NCI-H82 (cell line): ENCODE data around the gene DPEP1.

ENCODE experiments used
- DNase-seq: peaks from one replicate; lab custom pipeline; 2025; lab: John Stamatoyannopoulos, UW

Gene DPEP1

GRCh38 chr16:89599451-89599858 is 14.0 kb upstream of the DPEP1 start:
- peak; percentile 65 for DNase-seq

DNA sequence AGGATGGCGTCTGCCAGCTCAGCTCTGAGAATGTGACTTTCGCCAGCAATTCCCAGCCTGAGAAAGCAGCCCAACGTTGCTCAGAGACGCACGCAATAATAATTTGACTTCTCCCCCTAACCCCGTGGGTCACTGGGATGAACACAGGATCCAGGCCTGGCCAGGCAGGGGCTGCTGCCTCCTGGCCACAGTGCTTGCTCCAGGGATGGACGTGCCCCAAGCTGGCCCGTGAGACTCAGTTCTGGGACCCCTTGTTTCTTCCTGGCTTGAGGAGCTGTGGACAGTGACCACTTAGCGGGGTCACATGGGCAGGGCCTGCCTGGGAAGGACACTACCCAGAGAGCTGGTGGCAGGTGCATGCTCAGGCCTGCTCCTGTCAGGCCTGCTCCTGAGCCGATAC is 13.5 kb upstream of the DPEP1 start:
- peak; percentile 19 for DNase-seq

GRCh38 chr16:89600427-89600826 is 13.0 kb upstream of the DPEP1 start:
- peak; percentile 29 for DNase-seq

GRCh38 chr16:89600956-89601355 is 12.5 kb upstream of the DPEP1 start:
- DNase-seq: no peak

DNA sequence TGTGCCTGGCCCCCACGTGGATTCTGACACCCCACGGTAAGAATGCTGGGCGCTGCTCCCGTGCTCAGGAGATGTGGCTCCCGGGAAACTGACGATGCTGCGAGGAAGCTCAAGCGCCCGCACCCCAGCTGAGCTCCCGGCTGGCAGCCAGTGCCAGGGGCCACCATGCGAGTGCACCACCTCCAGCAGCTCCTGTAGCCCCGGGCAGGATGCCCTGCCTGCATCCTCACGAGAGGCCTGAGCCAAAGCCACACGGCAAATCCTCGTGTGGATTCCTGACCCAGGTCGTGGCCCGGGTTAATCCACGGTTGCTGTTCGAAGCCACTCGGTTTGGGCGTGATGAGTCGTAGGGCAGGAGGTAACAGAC is 11.6 kb upstream of the DPEP1 start:
- no peak for DNase-seq

- DNase-seq: peak; percentile 64
Measured at GRCh38 chr16:89602273-89602951, 11.0 kb upstream of the DPEP1 start.

GRCh38 chr16:89602952-89603590 is 10.4 kb upstream of the DPEP1 start:
- no peak for DNase-seq

DNA sequence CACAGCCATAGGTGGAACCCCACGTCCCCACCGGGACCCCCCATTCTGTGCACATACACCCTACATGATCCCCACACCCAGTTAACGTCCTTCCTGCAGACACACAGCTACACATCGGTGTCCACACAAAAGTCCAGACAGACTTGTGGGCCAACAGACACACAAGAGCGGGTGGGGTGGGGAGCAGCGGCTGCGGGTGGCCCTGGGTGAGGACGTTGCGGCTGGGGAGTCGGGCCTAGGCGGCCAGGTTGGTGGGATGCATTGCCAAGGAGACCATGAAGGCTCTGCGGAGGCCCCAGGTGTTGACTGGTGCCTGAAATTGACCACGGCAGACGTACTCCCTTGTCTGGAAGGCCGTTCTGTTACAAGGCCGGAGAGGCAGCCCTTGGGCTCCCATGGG is 8.7 kb upstream of the DPEP1 start:
- DNase-seq: no peak

- no peak for DNase-seq
Measured at GRCh38 chr16:89605186-89605970, 8.1 kb upstream of the DPEP1 start.

GRCh38 chr16:89606006-89606405 is 7.4 kb upstream of the DPEP1 start:
- DNase-seq: peak; percentile 36

DNA sequence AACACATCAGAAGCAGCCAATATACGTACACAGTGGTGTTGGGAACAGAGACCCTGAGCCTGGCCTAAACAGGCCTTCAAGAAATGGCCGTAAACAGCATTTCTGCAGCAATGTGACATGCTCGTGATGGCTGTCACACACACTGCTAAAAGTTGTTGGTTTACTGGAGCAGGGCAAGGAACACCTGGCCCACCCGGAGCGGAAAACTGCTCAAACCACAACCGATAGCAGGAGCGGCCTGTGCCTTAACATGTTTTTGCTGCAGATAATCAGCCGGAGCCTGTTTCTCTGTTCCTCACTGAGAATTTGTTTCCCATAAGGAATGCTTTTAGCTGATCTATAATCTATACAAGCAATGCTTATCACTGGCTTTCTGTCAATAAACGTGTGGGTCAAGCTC is 6.0 kb upstream of the DPEP1 start:
- no peak for DNase-seq

- DNase-seq: no peak
Measured at GRCh38 chr16:89607937-89608740, 5.3 kb upstream of the DPEP1 start.

GRCh38 chr16:89610108-89610453 is 3.4 kb upstream of the DPEP1 start:
- DNase-seq: no peak

- peak; percentile 69 for DNase-seq
Measured at GRCh38 chr16:89612415-89613166, 851 bp upstream of the DPEP1 start.

GRCh38 chr16:89613954-89614459 is 565 bp downstream of the DPEP1 start:
- DNase-seq: no peak

- no peak for DNase-seq
Measured at GRCh38 chr16:89615176-89615575, 1.7 kb downstream of the DPEP1 start.

- DNase-seq: peak; percentile 35
Measured at GRCh38 chr16:89615596-89616090, 2.2 kb downstream of the DPEP1 start.

DNA sequence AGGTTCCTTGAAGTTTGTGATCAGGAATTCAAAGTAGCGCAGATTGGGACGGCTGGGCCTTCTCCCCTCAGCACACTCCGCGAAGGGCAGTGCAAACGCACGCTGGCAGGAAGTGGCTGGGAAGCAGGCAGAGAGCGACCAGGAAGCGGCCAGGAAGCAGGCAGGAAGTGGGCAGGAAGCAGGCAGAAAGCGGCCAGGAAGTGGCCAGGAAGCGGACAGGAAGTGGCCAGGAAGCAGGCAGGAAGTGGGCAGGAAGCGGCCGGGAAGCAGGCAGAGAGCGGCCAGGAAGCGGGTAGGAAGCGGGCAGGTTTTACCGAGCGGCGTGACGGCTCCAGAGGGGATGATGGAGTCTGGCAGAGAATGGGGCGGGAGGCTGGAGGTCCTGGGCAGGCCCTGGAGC is 3.2 kb downstream of the DPEP1 start:
- DNase-seq: no peak

DNA sequence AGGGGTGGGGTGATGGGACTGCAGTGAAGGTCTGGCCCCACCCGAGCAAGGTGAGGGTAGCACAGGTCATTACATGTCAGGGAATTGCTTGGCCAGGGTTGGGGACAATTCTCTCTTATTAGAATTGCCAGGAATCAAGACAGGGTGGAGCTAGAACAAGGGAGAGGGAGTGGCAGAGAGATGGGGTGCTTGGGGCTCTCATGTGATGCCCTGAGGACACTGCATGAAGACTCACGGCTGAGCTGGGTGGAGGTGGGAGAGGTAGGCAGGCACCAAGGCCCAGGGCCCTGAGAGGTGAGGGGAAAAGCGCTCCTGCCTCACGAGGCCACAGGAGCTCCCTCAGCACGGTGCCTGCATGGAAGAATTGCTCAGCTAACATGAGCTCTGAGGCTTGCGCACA is 3.6 kb downstream of the DPEP1 start:
- DNase-seq: no peak

DNA sequence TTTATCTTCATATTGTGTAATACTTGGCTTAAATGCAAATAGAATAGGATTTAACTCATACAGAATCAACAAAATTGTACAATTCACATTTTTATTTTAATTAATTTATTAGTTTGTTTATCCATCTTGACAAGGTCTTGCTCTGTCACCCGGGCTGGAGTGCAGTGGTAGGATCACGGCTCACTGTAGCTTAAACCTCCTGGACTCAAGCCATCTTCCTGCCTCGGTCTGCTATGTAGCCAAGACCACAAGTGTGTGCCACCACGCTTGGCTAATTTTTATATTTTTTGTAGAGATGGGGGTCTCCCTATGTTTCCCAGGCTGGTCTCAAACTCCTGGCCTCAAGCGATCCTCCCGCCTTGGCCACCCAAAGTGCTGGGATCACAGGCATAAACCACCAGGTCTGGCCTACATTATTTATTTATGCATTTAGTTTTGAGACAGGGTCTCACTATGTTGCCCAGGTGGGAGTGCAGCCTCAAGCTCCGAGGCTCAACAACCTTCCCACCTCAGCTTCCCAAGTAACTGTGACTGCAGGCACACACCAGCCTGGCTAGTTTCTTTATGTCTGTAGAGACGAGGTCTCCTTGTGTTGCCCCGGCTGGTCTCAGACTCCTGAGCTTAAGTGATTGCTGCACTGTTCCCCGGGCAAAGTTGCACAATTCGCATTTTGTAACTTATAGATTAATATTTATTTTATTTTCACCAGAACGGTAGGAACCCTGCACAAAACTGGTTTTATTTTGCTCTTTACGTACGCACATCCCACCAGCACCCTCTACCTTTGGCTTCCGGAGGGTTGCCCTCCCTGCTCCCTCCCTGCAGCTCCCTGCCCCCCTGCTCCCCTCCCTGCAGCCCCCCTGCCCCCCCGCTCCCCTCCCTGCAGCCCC is 4.9 kb downstream of the DPEP1 start:
- no peak for DNase-seq
